HUES64 (cell line): ENCODE data around the gene STRN.
"Not testable (repeated sequence)": the region's sequence is repeated elsewhere in the genome, so short reads cannot be mapped to it uniquely, and the experiment has no call there.

Experiments used
- H3K27ac ChIP-seq: 2 replicates; pipeline ENCODE4 v1.7.0; 2013; ENCODE audit warnings: low read depth, low read length, inconsistent platforms
- H3K27me3 ChIP-seq: 2 replicates; pipeline ENCODE4 v1.6.1; 2013; ENCODE audit warnings: mild to moderate bottlenecking, low read length; ENCODE audit not compliant: insufficient read depth
- H3K36me3 ChIP-seq: 2 replicates; pipeline ENCODE4 v1.6.1; 2013; ENCODE audit warnings: mild to moderate bottlenecking, low read length; ENCODE audit not compliant: insufficient read depth
- H3K4me1 ChIP-seq: 2 replicates; pipeline ENCODE4 v1.6.1; 2013; ENCODE audit warnings: mild to moderate bottlenecking, low read length, moderate library complexity; ENCODE audit not compliant: insufficient read depth
- H3K4me3 ChIP-seq: 2 replicates; pipeline ENCODE4 v1.5.1; 2013; ENCODE audit warnings: mild to moderate bottlenecking, low read length, moderate library complexity
- H3K9ac ChIP-seq: 2 replicates; pipeline ENCODE4 v1.6.1; 2013; ENCODE audit warnings: mild to moderate bottlenecking, low read depth, low read length
- H3K9me3 ChIP-seq: 2 replicates; pipeline ENCODE4 v1.6.1; 2013; ENCODE audit warnings: low read depth, low read length; ENCODE audit not compliant: insufficient read depth
- WGBS: fragments of 150-250, 120-280 bp; methylation state at CpG from one replicate; pipeline ENCODE4 v1.1.7; 2013; ENCODE audit warnings: missing lambda C conversion rate; 5-methylcytosine and 5-hydroxymethylcytosine counted together

STRN gene

DNA sequence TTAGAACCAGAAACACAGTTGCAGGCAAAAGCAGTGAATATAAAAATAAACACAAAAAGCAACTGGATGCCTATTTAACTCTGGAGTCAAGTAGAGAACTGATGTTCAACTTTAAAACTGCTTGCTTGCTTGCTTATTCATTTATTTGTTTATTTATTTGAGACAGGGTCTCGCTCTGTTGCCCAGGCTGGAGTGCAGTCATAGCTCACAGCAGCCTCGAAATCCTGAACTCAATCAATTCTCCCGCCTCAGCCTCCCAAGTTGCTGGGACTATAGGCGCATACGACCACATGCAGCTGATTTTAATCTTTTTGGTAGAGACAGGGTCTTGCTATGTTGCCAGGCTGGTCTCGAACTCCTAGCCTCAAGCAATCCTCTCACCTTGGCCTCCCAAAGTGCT, 34.6 kb downstream of the STRN start:
- WGBS, result 97% methylated on average over 6 of the region's 6 CpGs

DNA sequence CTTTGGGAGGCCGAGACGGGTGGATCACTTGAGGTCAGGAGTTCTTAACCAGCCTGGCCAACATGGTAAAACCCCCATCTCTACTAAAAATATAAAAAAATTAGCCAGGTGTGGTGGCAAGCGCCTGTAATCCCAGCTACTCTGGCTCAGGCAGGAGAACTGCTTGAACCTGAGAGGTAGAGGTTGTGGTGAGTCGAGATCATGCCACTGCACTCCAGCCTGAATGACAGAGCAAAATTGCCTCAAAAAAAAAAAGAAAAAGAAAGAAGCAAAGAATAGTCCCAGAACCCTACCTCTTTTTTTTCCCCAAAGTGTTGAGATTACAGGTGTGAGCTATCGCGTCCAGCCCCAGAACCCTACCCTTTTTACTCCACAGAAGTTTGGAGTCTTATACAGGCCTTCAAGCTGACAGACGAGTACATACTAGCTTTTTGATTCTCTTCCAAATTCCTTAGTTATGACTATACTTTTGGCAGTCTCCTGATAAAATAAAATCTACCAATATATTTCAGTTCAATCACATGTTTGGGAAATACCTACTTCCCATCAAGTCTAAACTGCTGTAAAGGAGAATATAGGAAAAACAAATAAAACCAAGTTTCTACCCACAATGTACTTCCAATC, 35.4 kb downstream of the STRN start:
- not testable (repeated sequence) for H3K4me3 ChIP-seq, H3K27me3 ChIP-seq, H3K9me3 ChIP-seq, H3K36me3 ChIP-seq
- peak overlapping the region; percentile 41 for H3K27ac ChIP-seq
- peaks cover 23% of the 10 kb centered on the region for H3K4me1 ChIP-seq
- H3K9ac ChIP-seq, result peak overlapping the region; percentile 16; the same call in 1 of the 2 replicates
- WGBS, result 81% methylated on average over 7 of the region's 7 CpGs

More for the DNA sequence above, 34.6 kb downstream of the STRN start:
- not testable (repeated sequence) for H3K27ac ChIP-seq, H3K36me3 ChIP-seq, H3K4me3 ChIP-seq, H3K9ac ChIP-seq, H3K27me3 ChIP-seq, H3K9me3 ChIP-seq
- peaks cover 17% of the 10 kb centered on the region for H3K4me1 ChIP-seq

DNA sequence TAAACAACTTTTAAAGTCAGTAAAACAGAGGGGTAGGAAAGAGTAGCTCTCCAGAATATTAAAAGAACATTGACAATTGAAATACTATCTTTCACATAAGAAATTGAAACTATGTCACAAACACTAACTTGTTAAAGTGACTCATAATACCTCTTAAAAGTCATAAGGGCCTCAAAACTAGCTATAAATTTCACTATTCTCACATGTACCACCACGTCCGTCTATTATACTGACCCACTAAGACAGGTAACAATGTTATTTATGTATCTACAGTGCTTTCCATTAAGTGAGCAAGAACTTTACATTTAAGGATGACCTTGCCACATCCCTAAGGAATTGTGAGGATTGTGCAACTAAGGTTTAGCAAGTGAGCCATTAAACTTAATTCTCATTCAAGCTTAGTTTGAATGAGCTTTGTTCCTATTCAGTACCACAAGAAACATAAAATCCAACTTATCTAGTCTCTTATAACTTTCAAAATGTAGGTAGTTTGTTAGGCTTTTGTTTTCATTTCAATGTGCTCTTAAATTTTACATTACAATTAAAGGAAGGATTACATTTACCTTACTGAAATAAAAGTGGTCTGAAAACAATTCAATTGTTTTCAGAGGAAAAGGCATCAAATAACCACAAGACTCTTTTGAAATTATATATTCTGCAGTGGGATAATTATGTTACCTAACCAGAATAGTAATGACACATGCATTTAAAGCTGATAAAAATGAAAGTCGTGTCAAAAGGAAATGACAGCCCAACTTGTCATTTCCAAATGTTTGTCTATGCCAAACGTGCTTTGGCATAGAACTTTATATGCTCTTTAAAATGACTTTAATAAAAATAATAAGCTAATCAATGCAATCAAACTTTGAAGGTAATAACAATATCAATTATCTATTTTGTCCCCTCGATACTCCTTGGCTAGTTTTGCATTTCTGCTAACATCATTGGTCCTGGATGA, 39.9 kb downstream of the STRN start:
- H3K4me3 ChIP-seq, H3K9me3 ChIP-seq, H3K9ac ChIP-seq, H3K36me3 ChIP-seq, H3K27me3 ChIP-seq: not testable (repeated sequence)
- Histone ChIP-seq H3K27ac (peak overlapping the region; percentile 51; the same call in 1 of the 2 replicates), H3K4me1 (peaks cover 23% of the 10 kb centered on the region)
- 88% methylated on average over 5 of the region's 5 CpGs for WGBS

DNA sequence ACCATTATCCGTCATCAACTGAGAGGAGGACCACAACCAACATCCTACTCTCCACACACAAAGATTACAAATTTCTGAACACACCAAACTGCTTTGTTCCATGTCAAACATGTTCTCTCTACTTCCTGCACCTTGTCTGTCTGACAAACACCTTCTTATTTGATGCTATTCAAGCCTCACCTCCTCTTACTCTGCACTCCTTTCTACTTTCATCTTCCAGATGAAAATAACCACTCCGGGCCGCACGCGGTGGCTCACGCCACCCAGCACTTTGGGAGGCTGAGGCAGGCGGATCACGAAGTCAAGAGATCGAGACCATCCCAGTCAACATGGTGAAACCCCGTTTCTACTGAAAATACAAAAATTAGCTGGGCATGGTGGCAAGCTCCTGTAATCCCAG, 43.7 kb downstream of the STRN start:
- not testable (repeated sequence) for H3K27me3 ChIP-seq, H3K27ac ChIP-seq, H3K9me3 ChIP-seq, H3K4me3 ChIP-seq, H3K36me3 ChIP-seq, H3K9ac ChIP-seq
- WGBS, result 98% methylated on average over 10 of the region's 10 CpGs
- H3K4me1 ChIP-seq, result peaks cover 25% of the 10 kb centered on the region

DNA sequence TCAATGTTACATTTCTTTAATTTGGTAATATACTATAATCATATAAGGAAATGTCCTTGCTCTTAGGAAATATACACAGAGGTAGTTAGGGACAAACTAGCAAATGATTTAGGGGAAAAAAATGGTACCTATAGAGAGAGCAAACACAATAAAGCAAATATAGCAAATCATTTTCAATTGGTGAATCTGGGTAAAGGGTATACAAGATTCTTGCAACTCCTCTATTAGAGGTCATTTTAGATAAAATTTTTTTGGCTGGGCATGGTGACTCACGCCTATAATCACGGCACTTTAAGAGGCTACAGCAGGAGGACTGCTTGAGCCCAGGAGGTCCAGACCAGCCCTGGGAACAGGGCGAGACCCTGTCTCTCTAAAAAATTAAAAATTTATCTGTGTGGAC, 44.4 kb downstream of the STRN start:
- no peaks in the 10 kb centered on the region for H3K27me3 ChIP-seq
- H3K4me1 ChIP-seq, result peaks cover 23% of the 10 kb centered on the region
- no peak overlapping the region for H3K9ac ChIP-seq
- no peak overlapping the region for H3K27ac ChIP-seq
- H3K36me3 ChIP-seq, result 0 out of 2 replicates have a peak, but pooled peaks cover 3% of the 10 kb centered on the region
- H3K9me3 ChIP-seq, result no peaks in the 10 kb centered on the region
- no peak overlapping the region for H3K4me3 ChIP-seq
- 90% methylated on average over 3 of the region's 3 CpGs for WGBS

DNA sequence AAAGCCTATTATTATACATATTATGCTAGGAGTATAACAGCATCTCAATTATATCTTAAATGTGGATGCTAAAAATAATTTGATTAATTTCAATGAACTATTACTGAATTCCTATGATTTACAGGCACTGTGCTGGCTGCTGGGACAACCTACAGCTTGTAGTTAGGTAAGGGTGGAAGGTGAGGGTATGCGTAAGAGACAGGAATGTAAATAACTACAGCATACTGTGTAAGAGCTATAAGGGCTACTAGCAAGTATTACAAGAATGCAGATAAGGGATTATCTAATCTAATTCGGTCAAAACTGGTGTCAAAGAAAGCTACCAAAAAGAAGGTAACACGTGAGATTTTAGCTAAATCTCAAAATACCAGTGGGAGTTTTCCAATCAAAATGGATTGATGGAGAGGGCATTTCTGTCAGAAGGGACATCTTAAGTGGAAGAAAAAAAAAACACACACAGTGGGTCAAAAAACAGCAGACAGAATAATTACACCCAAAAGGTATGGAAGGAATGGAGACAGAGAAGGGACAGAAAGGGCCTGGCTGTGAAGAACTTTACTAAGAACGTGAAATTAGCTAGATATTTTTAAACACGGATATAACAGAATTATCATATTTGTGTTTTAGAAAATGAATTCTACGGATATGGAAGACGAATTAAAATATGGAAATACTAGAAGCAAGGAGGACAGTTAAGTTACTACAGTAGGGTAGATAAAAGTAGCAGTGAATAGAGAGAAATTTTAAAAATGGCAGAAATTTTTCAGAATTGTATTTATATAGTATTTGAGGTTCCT, 47.1 kb downstream of the STRN start:
- no peaks in the 10 kb centered on the region for H3K27me3 ChIP-seq
- H3K4me3 ChIP-seq, result no peak overlapping the region
- peak overlapping the region; percentile 8; the same call in 1 of the 2 replicates for H3K27ac ChIP-seq
- peaks cover 14% of the 10 kb centered on the region for H3K4me1 ChIP-seq
- no peak overlapping the region for H3K9ac ChIP-seq
- H3K9me3 ChIP-seq, result no peaks in the 10 kb centered on the region
- 83% methylated on average over 7 of the region's 7 CpGs for WGBS
- peaks cover 9% of the 10 kb centered on the region for H3K36me3 ChIP-seq

DNA sequence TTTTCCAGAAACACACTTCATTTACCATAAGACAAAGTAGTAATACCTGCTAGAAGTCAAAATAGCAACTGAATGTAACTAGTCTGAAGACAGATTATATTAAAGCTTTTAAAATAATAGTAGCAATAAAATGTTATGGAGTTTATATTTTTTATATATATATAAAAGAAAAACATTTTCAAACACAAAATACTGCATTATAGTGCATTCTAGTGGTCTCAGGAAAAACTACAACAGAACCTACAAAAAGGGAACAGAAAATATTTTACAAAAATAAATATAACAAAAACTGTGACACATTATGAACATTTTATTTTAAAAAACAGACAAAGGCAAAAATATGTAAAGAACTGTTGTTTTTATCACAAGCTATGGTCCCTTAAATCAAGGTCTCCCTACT, 48.0 kb downstream of the STRN start:
- Histone ChIP-seq H3K27ac (no peak overlapping the region; the same call in 1 of the 2 replicates), H3K9ac (no peak overlapping the region), H3K36me3 (peaks cover 9% of the 10 kb centered on the region), H3K4me1 (peaks cover 14% of the 10 kb centered on the region), H3K9me3 (no peaks in the 10 kb centered on the region), H3K27me3 (no peaks in the 10 kb centered on the region), H3K4me3 (no peak overlapping the region)

DNA sequence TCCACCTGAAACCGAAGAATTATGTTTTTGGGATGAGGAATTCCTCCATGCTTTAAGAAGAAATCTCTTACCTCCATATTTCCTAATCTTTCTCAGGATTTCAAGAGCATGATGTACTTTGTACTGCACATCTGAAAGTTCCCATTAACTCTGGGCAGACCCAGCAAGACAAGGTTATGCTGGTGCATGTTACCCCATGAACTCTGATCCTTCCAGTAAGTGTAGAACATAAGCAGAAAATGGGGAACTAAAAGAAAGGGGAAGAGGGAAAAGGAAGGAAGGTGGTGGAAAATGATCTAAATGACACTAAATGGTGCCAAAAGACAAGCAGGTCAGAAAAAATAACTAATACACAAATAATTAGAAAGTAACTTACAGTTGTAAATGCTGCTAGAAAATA, 50.7 kb downstream of the STRN start:
- peaks cover 15% of the 10 kb centered on the region for H3K36me3 ChIP-seq
- H3K9ac ChIP-seq, result no peak overlapping the region
- 100% methylated on average over 1 of the region's 1 CpG for WGBS
- H3K27ac ChIP-seq, result no peak overlapping the region
- no peaks in the 10 kb centered on the region for H3K27me3 ChIP-seq
- H3K9me3 ChIP-seq, result no peaks in the 10 kb centered on the region
- H3K4me1 ChIP-seq, result peaks cover 14% of the 10 kb centered on the region
- H3K4me3 ChIP-seq, result no peak overlapping the region

DNA sequence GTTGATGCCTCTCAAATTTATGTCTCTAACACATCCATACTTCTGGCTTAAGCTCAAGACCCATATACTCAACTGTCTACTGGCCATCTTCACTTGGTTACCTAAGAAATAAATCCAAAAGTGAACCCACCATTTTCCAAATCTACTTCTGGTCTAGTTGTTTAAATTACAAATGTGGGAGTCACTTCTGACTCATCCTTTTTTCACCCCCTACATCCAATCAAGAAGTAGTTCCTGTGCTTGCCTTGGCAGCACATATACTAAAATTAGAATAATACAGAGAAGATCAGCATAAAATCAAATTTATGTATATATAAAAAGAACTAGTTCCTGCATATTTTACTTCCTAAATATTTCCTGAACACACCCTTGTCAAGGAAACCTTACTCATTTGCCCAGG, 53.6 kb downstream of the STRN start:
- H3K9ac ChIP-seq, result no peak overlapping the region
- H3K27ac ChIP-seq, result no peak overlapping the region
- no peaks in the 10 kb centered on the region for H3K9me3 ChIP-seq
- no peak overlapping the region for H3K4me3 ChIP-seq
- H3K4me1 ChIP-seq, result peaks cover 4% of the 10 kb centered on the region; the same call in 1 of the 2 replicates
- H3K27me3 ChIP-seq, result no peaks in the 10 kb centered on the region
- H3K36me3 ChIP-seq, result peaks cover 15% of the 10 kb centered on the region

DNA sequence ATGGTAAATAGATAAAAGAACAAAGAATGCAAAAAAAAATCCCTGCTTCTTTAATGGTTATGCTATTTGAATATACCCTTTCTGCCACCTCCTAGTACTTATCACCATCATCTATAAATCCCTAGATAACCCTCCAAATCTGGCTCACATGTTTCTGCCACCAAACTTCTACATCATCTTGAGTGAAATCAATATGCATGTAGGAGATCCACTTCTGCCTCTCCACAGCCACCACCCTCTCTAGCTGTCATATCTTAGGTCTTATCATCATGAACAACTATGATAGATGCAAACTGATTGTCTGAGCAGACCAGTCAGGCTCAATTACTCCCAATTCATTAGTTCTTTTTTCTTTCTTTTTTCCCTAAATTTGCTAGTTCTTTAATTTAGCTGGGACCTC, 55.3 kb downstream of the STRN start:
- peaks cover 15% of the 10 kb centered on the region for H3K36me3 ChIP-seq
- H3K4me3 ChIP-seq, result no peak overlapping the region
- no peaks in the 10 kb centered on the region for H3K27me3 ChIP-seq
- H3K4me1 ChIP-seq, result peaks cover 4% of the 10 kb centered on the region; the same call in 1 of the 2 replicates
- H3K9ac ChIP-seq, result no peak overlapping the region
- no peak overlapping the region for H3K27ac ChIP-seq
- no peaks in the 10 kb centered on the region for H3K9me3 ChIP-seq

DNA sequence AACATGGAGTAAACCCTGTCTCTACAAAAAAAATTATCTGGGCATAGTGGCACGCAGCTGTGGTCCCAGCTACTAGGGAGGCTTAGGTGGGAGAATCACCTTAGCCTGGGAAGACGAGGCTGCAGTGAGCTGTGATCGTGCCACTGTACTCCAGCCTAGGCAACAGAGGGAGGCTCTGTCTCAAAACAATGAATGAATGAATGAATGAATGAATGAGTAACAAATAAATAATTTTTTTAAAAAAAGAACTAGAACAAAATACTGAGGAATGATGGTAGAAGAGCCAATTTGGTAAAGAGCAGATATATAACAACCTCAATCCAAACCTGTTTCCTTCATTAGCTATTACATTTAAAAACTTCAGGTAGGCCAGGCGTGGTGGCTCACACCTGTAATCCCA, 60.1 kb downstream of the STRN start:
- no peak overlapping the region for H3K9ac ChIP-seq
- H3K27me3 ChIP-seq, result no peaks in the 10 kb centered on the region
- H3K4me1 ChIP-seq, result peaks cover 4% of the 10 kb centered on the region; the same call in 1 of the 2 replicates
- no peaks in the 10 kb centered on the region for H3K9me3 ChIP-seq
- no peak overlapping the region for H3K4me3 ChIP-seq
- WGBS, result 96% methylated on average over 4 of the region's 4 CpGs
- no peak overlapping the region for H3K27ac ChIP-seq
- peaks cover 11% of the 10 kb centered on the region; the same call in 1 of the 2 replicates for H3K36me3 ChIP-seq
